Stimulated activated CD4-positive, alpha-beta T cell treated with anti-CD3 and anti-CD28 coated beads, Interleukin-15, amount 100 ng/mL, for 24 hours (primary cell): ENCODE data around the gene TAF11L4.
A peak's percentile ranks its signal among the peaks of the same experiment; 100 is the strongest.
"Not testable (repeated sequence)": the region's sequence is repeated elsewhere in the genome, so short reads cannot be mapped to it uniquely, and the experiment has no call there.

Experiments used
- DNase-seq: peaks from one replicate; pipeline ENCODE4 v3.0.0-alpha.2; 2020

TAF11L4 gene

GRCh38 chr5:17521501-17521900 is at the start of gene TAF11L4:
Gene TAF11L4, plus strand, starts transcription at chr5:17521801.
- DNase-seq: not testable (repeated sequence)

GRCh38 chr5:17475064-17475463 is 46.5 kb upstream of the TAF11L4 start:
- not testable (repeated sequence) for DNase-seq

GRCh38 chr5:17477043-17477442 is 44.6 kb upstream of the TAF11L4 start:
- no peak for DNase-seq

GRCh38 chr5:17477573-17478265 is 43.9 kb upstream of the TAF11L4 start:
- no peak for DNase-seq

GRCh38 chr5:17481378-17481777 is 40.2 kb upstream of the TAF11L4 start:
- DNase-seq: no peak

- DNase-seq: no peak
Measured at GRCh38 chr5:17482790-17483189, 38.8 kb upstream of the TAF11L4 start.

GRCh38 chr5:17486464-17487173 is 35.0 kb upstream of the TAF11L4 start:
- DNase-seq: not testable (repeated sequence)

- DNase-seq: no peak
Measured at GRCh38 chr5:17487174-17487512, 34.5 kb upstream of the TAF11L4 start.

- not testable (repeated sequence) for DNase-seq
Measured at GRCh38 chr5:17491257-17491656, 30.3 kb upstream of the TAF11L4 start.

GRCh38 chr5:17492770-17493169 is 28.8 kb upstream of the TAF11L4 start:
- no peak for DNase-seq

- no peak for DNase-seq
Measured at GRCh38 chr5:17497446-17497845, 24.2 kb upstream of the TAF11L4 start.

- not testable (repeated sequence) for DNase-seq
Measured at GRCh38 chr5:17497931-17498330, 23.7 kb upstream of the TAF11L4 start, which contains the start of gene TAF11L2. Gene TAF11L2, plus strand, starts transcription at chr5:17498231.

- no peak for DNase-seq
Measured at GRCh38 chr5:17511775-17512325, 9.8 kb upstream of the TAF11L4 start.

GRCh38 chr5:17517526-17517925 is 4.1 kb upstream of the TAF11L4 start:
- DNase-seq: not testable (repeated sequence)

- not testable (repeated sequence) for DNase-seq
Measured at GRCh38 chr5:17518067-17518466, 3.5 kb upstream of the TAF11L4 start, which contains the start of gene TAF11L3. Gene TAF11L3, plus strand, starts transcription at chr5:17518367.

GRCh38 chr5:17519508-17519907 is 2.1 kb upstream of the TAF11L4 start:
- DNase-seq: not testable (repeated sequence)

GRCh38 chr5:17524935-17525334 is 3.3 kb downstream of the TAF11L4 start, which contains the start of gene TAF11L5:
Gene TAF11L5, plus strand, starts transcription at chr5:17525235.
- not testable (repeated sequence) for DNase-seq

- DNase-seq: peak; percentile 4
Measured at GRCh38 chr5:17526504-17526903, 4.9 kb downstream of the TAF11L4 start.

GRCh38 chr5:17528369-17528768 is 6.8 kb downstream of the TAF11L4 start, which contains the start of gene TAF11L6:
Gene TAF11L6, plus strand, starts transcription at chr5:17528669.
- DNase-seq: not testable (repeated sequence)
